Smooth muscle cell (in vitro differentiated cells): ENCODE results near the gene LTBP2. TPM values are rescaled to one million over a fixed set of nuclear protein-coding genes. Genes with fewer than 3 reads are reported as not detected.

Source experiments
- DNase-seq: peaks from one replicate; lab custom pipeline; 2025; ENCODE audit not compliant: unreplicated experiment; lab: John Stamatoyannopoulos, UW
- H2AFZ ChIP-seq: fragments of 200-600 bp; sonication (generic); 2 replicates; pipeline ENCODE4 v1.6.0; 2016; ENCODE audit warnings: antibody characterized with exemption, low read depth, mild to moderate bottlenecking
- H3F3A ChIP-seq: fragments of 200-600 bp; sonication (generic); 2 replicates; pipeline ENCODE4 v1.6.0; 2017; ENCODE audit warnings: antibody characterized with exemption, low read depth
- H3K27ac ChIP-seq: fragments of 200-600 bp; sonication (generic); 2 replicates; pipeline ENCODE4 v1.5.1; 2016; ENCODE audit warnings: low read depth, mild to moderate bottlenecking
- H3K27me3 ChIP-seq: fragments of 200-600 bp; sonication (generic); 2 replicates; pipeline ENCODE4 v1.6.1; 2016; ENCODE audit warnings: low read depth, mild to moderate bottlenecking
- H3K36me3 ChIP-seq: fragments of 200-600 bp; sonication (generic); 2 replicates; pipeline ENCODE4 v1.5.1; 2016; ENCODE audit warnings: low read depth
- H3K4me1 ChIP-seq: fragments of 200-600 bp; sonication (generic); 2 replicates; pipeline ENCODE4 v1.5.1; 2016; ENCODE audit warnings: low read depth
- H3K4me2 ChIP-seq: fragments of 200-600 bp; sonication (generic); 2 replicates; pipeline ENCODE4 v1.6.0; 2016; ENCODE audit warnings: mild to moderate bottlenecking
- H3K4me3 ChIP-seq: fragments of 200-600 bp; sonication (generic); 2 replicates; pipeline ENCODE4 v1.5.1; 2016; ENCODE audit warnings: mild to moderate bottlenecking
- H3K79me2 ChIP-seq: fragments of 200-600 bp; sonication (generic); 2 replicates; pipeline ENCODE4 v1.6.0; 2016; ENCODE audit warnings: low read depth, mild to moderate bottlenecking
- H3K9ac ChIP-seq: fragments of 200-600 bp; sonication (generic); 2 replicates; pipeline ENCODE4 v1.6.0; 2016; ENCODE audit warnings: low read depth
- H3K9me3 ChIP-seq: fragments of 200-600 bp; sonication (generic); replicated peaks from 2 replicates; pipeline ENCODE4 v1.5.1; 2016; ENCODE audit warnings: low read depth
- H4K20me1 ChIP-seq: fragments of 200-600 bp; sonication (generic); 2 replicates; pipeline ENCODE4 v1.6.0; 2016; ENCODE audit warnings: low read depth
- WGBS: methylation state at CpG from one replicate; pipeline ENCODE4 v1.1.7; 2016; ENCODE audit warnings: low lambda C conversion rate; 5-methylcytosine and 5-hydroxymethylcytosine counted together
- polyA plus RNA-seq: library from polyadenylated mRNA; unstranded; fragments of >200 nt; fragmentation: Nextera tagmentation; extraction: Ambion mirVana; gene quantifications from 2 replicates; pipeline ENCODE4 v1.2.1, GENCODE V29; 2016
- total RNA-seq: library from RNA; depleted of rRNA; stranded (reverse); fragments of >200 nt; gene quantifications from 2 replicates; pipeline ENCODE4 v1.2.3, GENCODE V29; 2014
- TF ChIP-seq, protein P1 (sequence below): fragments of 200-600 bp; sonication (generic); IDR thresholded peaks from 2 replicates; pipeline ENCODE4 v1.5.1; 2017; ENCODE audit warnings: borderline replicate concordance, mild to moderate bottlenecking, antibody characterized with exemption; ENCODE audit not compliant: insufficient read depth, poor library complexity, severe bottlenecking

LTBP2 gene
- total and polyA plus RNA-seq, 2 experiments from 2014 or later = 90.1 to 108 TPM

DNA sequence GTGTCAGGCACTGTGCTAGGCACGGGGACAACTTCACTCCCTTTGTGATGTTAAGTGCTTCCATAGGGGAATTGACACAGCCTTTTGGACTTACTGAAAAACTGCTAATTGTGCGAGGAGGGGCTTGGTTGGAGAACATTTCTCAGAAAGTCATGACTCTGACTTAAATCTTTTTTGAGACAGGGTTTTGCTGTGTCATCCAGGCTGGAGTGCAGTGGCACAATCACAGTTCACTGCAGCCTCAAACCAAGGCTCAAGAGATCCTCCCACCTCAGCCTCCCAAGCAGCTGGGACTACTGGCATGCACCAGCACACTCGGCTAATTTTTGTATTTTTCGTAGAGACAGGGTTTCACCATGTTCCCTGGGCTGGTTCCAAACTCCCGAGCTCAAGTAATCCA lies 10.2 kb upstream of the LTBP2 start:
- no peak overlapping the region for H2AFZ ChIP-seq
- DNase-seq = no peak
- H3K9me3 ChIP-seq = no peaks in the 10 kb centered on the region
- no peaks in the 10 kb centered on the region for H3K27me3 ChIP-seq
- TF ChIP-seq, protein P1, sequence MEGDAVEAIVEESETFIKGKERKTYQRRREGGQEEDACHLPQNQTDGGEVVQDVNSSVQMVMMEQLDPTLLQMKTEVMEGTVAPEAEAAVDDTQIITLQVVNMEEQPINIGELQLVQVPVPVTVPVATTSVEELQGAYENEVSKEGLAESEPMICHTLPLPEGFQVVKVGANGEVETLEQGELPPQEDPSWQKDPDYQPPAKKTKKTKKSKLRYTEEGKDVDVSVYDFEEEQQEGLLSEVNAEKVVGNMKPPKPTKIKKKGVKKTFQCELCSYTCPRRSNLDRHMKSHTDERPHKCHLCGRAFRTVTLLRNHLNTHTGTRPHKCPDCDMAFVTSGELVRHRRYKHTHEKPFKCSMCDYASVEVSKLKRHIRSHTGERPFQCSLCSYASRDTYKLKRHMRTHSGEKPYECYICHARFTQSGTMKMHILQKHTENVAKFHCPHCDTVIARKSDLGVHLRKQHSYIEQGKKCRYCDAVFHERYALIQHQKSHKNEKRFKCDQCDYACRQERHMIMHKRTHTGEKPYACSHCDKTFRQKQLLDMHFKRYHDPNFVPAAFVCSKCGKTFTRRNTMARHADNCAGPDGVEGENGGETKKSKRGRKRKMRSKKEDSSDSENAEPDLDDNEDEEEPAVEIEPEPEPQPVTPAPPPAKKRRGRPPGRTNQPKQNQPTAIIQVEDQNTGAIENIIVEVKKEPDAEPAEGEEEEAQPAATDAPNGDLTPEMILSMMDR = no peak
- no peak overlapping the region for H3K4me3 ChIP-seq
- 93% methylated on average over 5 of the region's 5 CpGs for WGBS
- H3K4me1 ChIP-seq = peaks cover 12% of the 10 kb centered on the region
- no peak overlapping the region for H3K4me2 ChIP-seq
- no peaks in the 10 kb centered on the region for H3K36me3 ChIP-seq
- H3F3A ChIP-seq = peaks cover 32% of the 10 kb centered on the region
- H3K79me2 ChIP-seq = no peaks in the 10 kb centered on the region
- no peak overlapping the region for H3K9ac ChIP-seq
- H4K20me1 ChIP-seq = no peaks in the 10 kb centered on the region
- peak overlapping the region; percentile 97 for H3K27ac ChIP-seq

DNA sequence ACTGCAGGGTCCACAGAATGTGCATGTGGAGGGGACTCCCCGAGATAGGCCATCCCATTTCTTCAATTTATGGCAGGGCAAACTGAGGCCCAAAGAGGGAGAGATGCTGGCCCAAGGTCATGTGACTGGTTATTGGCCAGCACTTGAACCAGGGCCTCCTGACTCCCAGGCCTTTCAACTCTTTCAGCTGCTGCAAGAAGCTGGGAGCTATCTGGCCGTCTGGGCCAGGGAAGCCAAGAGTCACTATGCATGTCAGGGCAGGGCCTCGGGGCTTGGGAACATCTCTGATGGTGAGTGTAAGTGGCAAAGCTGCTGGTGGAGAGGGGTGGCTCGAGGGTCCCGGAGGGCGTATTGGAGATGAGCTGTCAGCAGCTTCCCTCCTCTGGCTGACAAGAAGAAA lies 9.5 kb upstream of the LTBP2 start:
- Histone ChIP-seq H3K27me3 (no peaks in the 10 kb centered on the region), H3K4me2 (no peak overlapping the region), H3K27ac (peak overlapping the region; percentile 97), H3K36me3 (no peaks in the 10 kb centered on the region), H4K20me1 (no peaks in the 10 kb centered on the region), H3K79me2 (no peaks in the 10 kb centered on the region), H3K9ac (no peak overlapping the region), H3F3A (peaks cover 38% of the 10 kb centered on the region), H3K9me3 (no peaks in the 10 kb centered on the region), H3K4me1 (peaks cover 18% of the 10 kb centered on the region), H2AFZ (no peak overlapping the region), H3K4me3 (no peak overlapping the region)
- WGBS = 55% methylated on average over 6 of the region's 6 CpGs
- TF ChIP-seq, protein P1 = no peak
- no peak for DNase-seq

DNA sequence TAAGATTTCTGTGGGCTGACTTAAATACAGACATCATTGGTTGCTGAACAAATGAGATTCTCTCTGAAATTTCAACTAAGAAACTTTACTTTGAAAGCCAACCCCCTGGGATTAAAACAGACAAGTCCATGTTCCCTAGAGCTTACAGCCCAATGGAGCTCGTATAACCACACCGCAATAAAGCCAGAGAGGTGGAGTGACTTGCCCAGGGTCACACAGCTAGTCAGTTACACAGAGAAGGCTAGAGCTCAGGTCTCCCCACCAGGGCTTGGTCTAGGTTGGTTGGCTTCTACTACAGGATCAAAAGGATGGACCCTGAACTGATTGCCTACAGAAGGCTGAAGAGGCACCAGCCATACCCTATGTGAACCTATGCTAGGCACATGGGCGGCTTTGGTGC lies 8.9 kb upstream of the LTBP2 start:
- Histone ChIP-seq H3K9ac (peak overlapping the region; percentile 25), H3K27me3 (no peaks in the 10 kb centered on the region), H4K20me1 (no peaks in the 10 kb centered on the region), H3K4me2 (peak overlapping the region; percentile 57), H2AFZ (no peak overlapping the region), H3K27ac (peak overlapping the region; percentile 97), H3K4me3 (no peak overlapping the region), H3K36me3 (no peaks in the 10 kb centered on the region), H3F3A (peaks cover 40% of the 10 kb centered on the region), H3K79me2 (no peaks in the 10 kb centered on the region), H3K4me1 (peaks cover 23% of the 10 kb centered on the region), H3K9me3 (no peaks in the 10 kb centered on the region)
- TF ChIP-seq, protein P1 = no peak
- 56% methylated on average over 3 of the region's 3 CpGs for WGBS
- DNase-seq = no peak

DNA sequence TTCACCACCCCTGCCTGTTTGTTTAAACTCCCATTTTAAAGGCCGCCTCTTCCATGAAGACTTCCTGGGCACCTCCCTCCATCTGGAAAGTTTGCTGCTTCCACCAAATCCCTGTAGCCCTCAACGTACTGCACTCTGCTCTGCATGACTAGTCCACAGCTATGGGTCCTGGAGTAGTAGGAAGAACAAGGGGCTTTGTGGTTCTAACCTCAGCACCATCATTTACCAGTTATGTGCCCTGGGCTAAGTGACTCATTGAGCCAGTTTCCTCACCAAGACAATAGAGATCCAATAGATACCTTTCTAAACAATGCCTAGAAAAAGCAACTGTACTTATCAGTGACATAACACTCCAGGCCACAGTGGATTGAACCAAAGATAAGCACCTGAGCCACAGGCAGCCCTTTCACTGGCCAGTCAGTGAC lies 8.5 kb upstream of the LTBP2 start:
- no peak for DNase-seq
- H3K9ac ChIP-seq = peak overlapping the region; percentile 82

More for the DNA sequence above, 8.5 kb upstream of the LTBP2 start:
- H3K4me3 ChIP-seq = no peak overlapping the region
- no peak overlapping the region for H2AFZ ChIP-seq
- 31% methylated on average over 2 of the region's 2 CpGs for WGBS
- TF ChIP-seq, protein P1 = no peak
- peak overlapping the region; percentile 57 for H3K4me2 ChIP-seq
- no peaks in the 10 kb centered on the region for H3K36me3 ChIP-seq
- no peaks in the 10 kb centered on the region for H3K79me2 ChIP-seq
- H3K4me1 ChIP-seq = peaks cover 27% of the 10 kb centered on the region
- no peaks in the 10 kb centered on the region for H3K9me3 ChIP-seq
- H3K27me3 ChIP-seq = no peaks in the 10 kb centered on the region
- peak overlapping the region; percentile 97 for H3K27ac ChIP-seq
- H4K20me1 ChIP-seq = no peaks in the 10 kb centered on the region
- H3F3A ChIP-seq = peaks cover 44% of the 10 kb centered on the region
